D721Med (cell line): Measurements from ENCODE around the gene TARBP1.
A peak's percentile ranks its signal among the peaks of the same experiment; 100 is the strongest.

ENCODE experiments used
- DNase-seq: peaks from one replicate; pipeline ENCODE4 v3.0.0; 2011; ENCODE audit warnings: low spot score; ENCODE audit not compliant: insufficient read length
- FAIRE-seq: peaks from 2 replicates; lab custom pipeline; 2011; peaks lifted over from hg19 to GRCh38; lab: Jason Lieb, UNC
- TF ChIP-seq, protein P1 (sequence below): IDR thresholded peaks from 2 replicates; pipeline ENCODE4 v1.5.1; 2012; ENCODE audit warnings: mild to moderate bottlenecking, control low read depth; ENCODE audit not compliant: insufficient read depth; ENCODE audit errors: missing control alignments

The TARBP1 gene

DNA sequence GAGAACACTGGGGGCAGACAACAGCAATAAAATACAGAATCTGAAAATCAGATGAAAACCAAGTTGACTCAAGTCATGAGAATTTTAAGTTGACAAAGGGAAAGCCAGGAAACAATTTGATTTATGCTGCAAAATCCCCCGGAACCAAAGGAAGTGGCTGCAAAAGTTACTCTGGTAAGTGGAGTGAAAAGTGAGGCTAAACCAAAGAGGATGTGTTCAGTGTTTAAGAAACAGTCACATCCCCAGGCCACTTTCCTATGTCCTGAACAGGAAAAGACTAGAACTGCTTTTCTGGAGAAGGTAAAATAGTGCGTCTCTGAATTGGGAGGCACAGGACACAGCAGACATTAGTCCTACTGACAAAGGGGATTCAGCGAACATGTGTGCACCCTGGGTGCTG lies 5.9 kb downstream of the TARBP1 start:
- no peak for DNase-seq
- no peak for FAIRE-seq
- TF ChIP-seq, protein P1, sequence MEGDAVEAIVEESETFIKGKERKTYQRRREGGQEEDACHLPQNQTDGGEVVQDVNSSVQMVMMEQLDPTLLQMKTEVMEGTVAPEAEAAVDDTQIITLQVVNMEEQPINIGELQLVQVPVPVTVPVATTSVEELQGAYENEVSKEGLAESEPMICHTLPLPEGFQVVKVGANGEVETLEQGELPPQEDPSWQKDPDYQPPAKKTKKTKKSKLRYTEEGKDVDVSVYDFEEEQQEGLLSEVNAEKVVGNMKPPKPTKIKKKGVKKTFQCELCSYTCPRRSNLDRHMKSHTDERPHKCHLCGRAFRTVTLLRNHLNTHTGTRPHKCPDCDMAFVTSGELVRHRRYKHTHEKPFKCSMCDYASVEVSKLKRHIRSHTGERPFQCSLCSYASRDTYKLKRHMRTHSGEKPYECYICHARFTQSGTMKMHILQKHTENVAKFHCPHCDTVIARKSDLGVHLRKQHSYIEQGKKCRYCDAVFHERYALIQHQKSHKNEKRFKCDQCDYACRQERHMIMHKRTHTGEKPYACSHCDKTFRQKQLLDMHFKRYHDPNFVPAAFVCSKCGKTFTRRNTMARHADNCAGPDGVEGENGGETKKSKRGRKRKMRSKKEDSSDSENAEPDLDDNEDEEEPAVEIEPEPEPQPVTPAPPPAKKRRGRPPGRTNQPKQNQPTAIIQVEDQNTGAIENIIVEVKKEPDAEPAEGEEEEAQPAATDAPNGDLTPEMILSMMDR = no peak

DNA sequence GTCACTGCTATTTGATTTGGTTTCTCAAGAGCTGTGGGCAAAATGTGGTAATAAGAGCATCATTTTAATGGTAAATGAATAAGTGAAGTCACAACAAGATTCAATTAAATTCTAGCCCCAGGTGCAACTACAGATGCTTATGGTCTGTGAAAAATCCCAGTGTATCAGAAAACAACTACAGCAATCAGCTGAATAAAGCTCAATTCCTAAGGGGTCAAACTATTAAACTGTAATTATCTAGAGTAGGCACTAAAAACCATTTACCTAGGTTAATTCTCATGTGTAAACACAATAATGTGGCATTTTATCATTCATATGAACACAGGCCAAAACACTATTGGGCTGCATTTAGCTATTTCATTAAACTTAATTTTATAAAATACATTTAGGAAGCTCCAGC lies 9.6 kb downstream of the TARBP1 start:
- TF ChIP-seq, protein P1 = no peak
- no peak for FAIRE-seq
- no peak for DNase-seq

DNA sequence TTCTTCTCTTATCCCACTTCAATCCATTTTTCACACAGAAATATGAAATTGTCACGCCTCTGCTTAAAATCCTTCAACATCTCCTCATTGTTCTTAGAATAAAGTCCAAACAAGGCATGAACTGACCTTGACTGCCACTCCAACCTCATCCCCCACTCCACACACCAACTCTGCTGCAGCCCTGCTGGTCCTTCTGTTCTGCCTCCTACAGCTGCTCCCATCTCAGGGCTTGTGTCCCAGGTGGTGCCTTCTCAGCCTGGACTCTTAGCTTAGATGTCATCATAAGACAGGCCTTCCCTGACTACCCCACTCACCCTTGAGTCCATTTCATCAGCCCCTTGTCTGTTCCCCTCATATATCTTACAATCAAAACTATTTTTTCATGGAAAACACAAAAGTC lies 10.4 kb downstream of the TARBP1 start:
- TF ChIP-seq, protein P1 = no peak
- FAIRE-seq (peak; percentile 21), DNase-seq (no peak)

DNA sequence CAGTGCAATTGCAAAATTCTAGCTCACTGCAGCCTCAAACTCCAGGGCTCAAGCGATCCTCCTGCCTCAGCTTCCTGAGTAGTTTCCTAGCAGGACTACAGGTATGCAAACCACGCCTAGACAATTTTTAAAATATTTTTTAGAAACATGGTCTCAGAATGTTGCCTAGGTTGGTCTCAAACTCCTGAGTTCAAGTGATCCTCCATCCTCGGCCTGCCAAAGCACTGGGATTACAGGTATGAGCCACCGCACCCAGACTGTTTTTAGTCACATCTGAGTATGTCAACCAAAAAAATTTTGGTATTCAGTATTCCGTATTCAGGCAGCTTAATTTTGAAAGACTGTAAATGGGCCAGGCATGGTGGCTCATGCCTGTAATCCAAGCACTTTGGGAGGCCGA lies 11.2 kb downstream of the TARBP1 start:
- FAIRE-seq (no peak), DNase-seq (no peak)
- TF ChIP-seq, protein P1 = no peak

DNA sequence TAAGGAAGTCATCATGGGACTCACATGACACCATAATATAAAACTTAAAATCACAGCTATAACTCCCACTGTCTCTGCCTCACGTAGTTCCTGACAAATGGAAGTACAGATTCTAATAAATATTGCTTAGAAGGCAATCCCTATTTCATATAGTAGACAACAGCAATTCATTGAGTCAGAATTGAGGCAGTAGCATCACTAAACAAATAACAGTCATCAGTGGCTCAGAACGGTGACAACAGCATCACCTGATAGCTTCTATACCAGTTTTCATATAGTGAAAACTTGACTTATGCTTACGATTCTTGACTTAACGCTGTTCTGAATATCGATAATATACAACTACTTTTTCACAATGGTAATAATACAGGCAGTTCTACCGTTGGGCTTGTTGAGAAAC lies 12.0 kb downstream of the TARBP1 start:
- TF ChIP-seq, protein P1 = no peak
- DNase-seq = no peak
- FAIRE-seq = no peak

DNA sequence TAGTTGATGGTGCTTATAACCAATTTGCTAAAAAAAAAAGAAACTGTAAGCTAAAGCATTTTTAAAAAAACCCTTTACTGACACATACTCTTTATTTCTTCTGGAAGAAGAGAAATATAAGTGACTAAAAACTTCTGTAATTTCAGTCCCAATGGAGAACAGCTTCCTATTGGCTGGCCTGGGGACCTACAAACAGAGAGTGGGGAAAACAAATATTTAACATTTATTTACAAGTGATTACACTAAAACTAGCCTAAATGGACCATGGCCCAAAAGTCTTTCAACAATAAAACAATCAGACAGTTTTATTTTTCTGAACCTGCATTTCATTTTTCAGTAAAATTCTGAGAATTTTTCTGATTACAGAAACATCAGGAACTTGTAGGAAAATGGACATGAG lies 15.2 kb downstream of the TARBP1 start:
- DNase-seq (no peak), FAIRE-seq (peak; percentile 58)
- TF ChIP-seq, protein P1 = no peak

DNA sequence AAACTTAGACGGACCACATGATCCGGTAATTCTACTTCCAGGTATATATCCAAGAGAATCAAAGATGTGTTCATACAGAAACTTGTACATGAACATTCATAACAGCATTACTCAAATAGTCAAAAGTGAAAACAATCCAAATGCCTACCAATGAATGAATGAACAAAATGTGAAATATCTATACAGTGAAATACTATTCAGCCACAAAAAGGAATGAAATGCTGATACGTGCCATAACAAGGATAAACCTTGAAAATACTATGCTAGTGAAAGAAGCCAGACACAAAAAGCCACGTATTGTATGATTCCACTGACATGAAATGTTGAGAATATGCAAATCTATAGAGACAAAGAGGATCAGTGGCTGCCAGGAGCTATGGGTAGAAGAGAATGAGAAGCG lies 18.3 kb downstream of the TARBP1 start:
- FAIRE-seq = no peak
- no peak for DNase-seq
- TF ChIP-seq, protein P1 = no peak
